OCI-LY7 (cell line): ENCODE data around the gene SLC4A3.

Experiments
- CTCF ChIP-seq: fragments of 200-600 bp; sonication (generic); conservative IDR thresholded peaks from 2 replicates; pipeline ENCODE4 v1.5.1; 2014; ENCODE audit warnings: mild to moderate bottlenecking, antibody characterized with exemption, low read length, moderate library complexity, mixed read lengths
- EZH2phosphoT487 ChIP-seq: fragments of 200-600 bp; sonication (generic); IDR thresholded peaks from 2 replicates; pipeline ENCODE4 v1.6.1; 2018; ENCODE audit warnings: low read depth, borderline replicate concordance, mild to moderate bottlenecking, mixed run types, antibody characterized with exemption, low read length, moderate library complexity, mixed read lengths

GRCh38 chr2:219634951-219635751 is 7.7 kb downstream of the SLC4A3 start:
- TF ChIP-seq CTCF (no peak), EZH2phosphoT487 (no peak)
